Transverse colon (tissue), 4 donors: ENCODE measurements around the gene CBY1. TPM values are rescaled to one million over a fixed set of nuclear protein-coding genes. Genes with fewer than 3 reads are reported as not detected.

Experiments
- DNase-seq: peaks from one replicate; pipeline ENCODE4 v3.0.0-alpha.2; 2019
- H3K27ac ChIP-seq, 4 donors: fragments of 200-600 bp; sonication (generic); 2 replicates each; pipeline ENCODE4 v1.5.1; 2016 to 2018; ENCODE audit warnings: inconsistent platforms in 4 of 4
- H3K27me3 ChIP-seq: fragments of 200-600 bp; sonication (generic); 2 replicates; pipeline ENCODE4 v1.5.1; 2017; ENCODE audit warnings: inconsistent platforms
- H3K36me3 ChIP-seq, 4 donors: fragments of 200-600 bp; sonication (generic); 2 replicates each; pipeline ENCODE4 v1.5.1; 2017 to 2019; ENCODE audit warnings: inconsistent platforms in 4 of 4
- H3K4me1 ChIP-seq, 4 donors: fragments of 200-600 bp; sonication (generic); 2 replicates each; pipeline ENCODE4 v1.5.1; 2017 to 2020; ENCODE audit warnings: inconsistent platforms in 4 of 4
- H3K4me3 ChIP-seq, 4 donors: fragments of 200-600 bp; sonication (generic); 1 replicate in 1 of 4; 2 replicates in 3 of 4; pipeline versions ENCODE4 v1.5.1 to v1.6.1; 2017 to 2019; ENCODE audit warnings: inconsistent platforms in 4 of 4
- H3K9me3 ChIP-seq, 2 donors: fragments of 200-600 bp; sonication (generic); 2 replicates each; pipeline ENCODE4 v1.5.1; 2017 to 2019; ENCODE audit warnings: inconsistent platforms in 2 of 2
- CTCF ChIP-seq, 5 experiments: fragments of 200-600 bp in 3 of 5; fragments of 450-650 bp in 2 of 5; sonication (generic) in 3 of 5; IDR thresholded peaks; 1 replicate in 2 of 5; 2 replicates in 3 of 5; pipeline ENCODE4 v1.5.1; 2016 to 2017; ENCODE audit warnings: antibody characterized with exemption in 5 of 5, inconsistent platforms in 3 of 5, mild to moderate bottlenecking in 2 of 5, moderate library complexity in 1 of 5
- EP300 ChIP-seq: sonication (generic); formaldehyde crosslinking; IDR thresholded peaks from one replicate; pipeline ENCODE4 v1.6.1; 2017; ENCODE audit warnings: antibody characterized with exemption, low read depth
- POLR2A ChIP-seq: fragments of 450-650 bp; IDR thresholded peaks from one replicate; pipeline ENCODE4 v1.6.1; 2016; ENCODE audit warnings: antibody characterized with exemption, mild to moderate bottlenecking, moderate library complexity
- POLR2AphosphoS5 ChIP-seq, 3 donors: sonication (generic); formaldehyde crosslinking; IDR thresholded peaks; one replicate each; pipeline ENCODE4 v1.6.1; 2016; ENCODE audit warnings: antibody characterized with exemption in 3 of 3
- WGBS, 2 donors: methylation state at CpG; one replicate each; pipeline ENCODE4 v1.1.5; 2018; ENCODE audit warnings: low coverage in 1 of 2; 5-methylcytosine and 5-hydroxymethylcytosine counted together
- in situ Hi-C, 4 donors: fragments of 200-750 bp; cut with MboI; loops; one replicate each; pipeline versions ENCODE4 v1.15.0 to v1.15.1; 2017; ENCODE audit warnings: low sequenced_read_pairs in 3 of 4, low pct_ligation_motif_present in 1 of 4, low pct_unique_long_range_greater_than_20kb in 1 of 4
- intact Hi-C: fragments of 100-400 bp; cut with DNase I; formaldehyde crosslinking; loops from one replicate; pipeline ENCODE4 v1.15.1; 2023; ENCODE audit warnings: low total_unique reads
- total RNA-seq, 4 donors: library from RNA; depleted of rRNA; stranded (reverse); fragments of >200 nt; gene quantifications; one replicate each; pipeline ENCODE4 v1.1.0, GENCODE V29; 2016

Gene CBY1
- 10 to 100 TPM; 15.0 to 19.8 (median 18.9) TPM for total RNA-seq

- peaks cover 0 to 2% (median 0%) of the 10 kb centered on the region in 4 donors for H3K36me3 ChIP-seq
- in situ Hi-C loops, result no loop called here
- peak within 1 kb of the TSS; percentile 86 to 89 (median 88) for H3K27ac ChIP-seq
- H3K4me3 ChIP-seq, result peak within 1 kb of the TSS; percentile 64 to 89 (median 82)
- 0% methylated on average over 62 of the region's 66 CpGs; no CpG with 5 or more reads in 1 of the 2 donors for WGBS, 2 donors
- H3K9me3 ChIP-seq, result no peaks in the 10 kb centered on the region
- intact Hi-C loops, result no loop called here
- peaks cover 11 to 23% (median 15%) of the 10 kb centered on the region in 4 donors for H3K4me1 ChIP-seq
- no peaks in the 10 kb centered on the region for H3K27me3 ChIP-seq
- TF ChIP-seq CTCF (IDR thresholded peaks at IDR 0.05) (no peak), POLR2A (peak; percentile 77), EP300 (no peak), POLR2AphosphoS5 (IDR thresholded peaks at IDR 0.05) (peak; percentile 70 to 75 (median 73))
- peak; percentile 89 for DNase-seq
Observed at GRCh38 chr22:38656256-38657044, at the start of gene CBY1, which contains the start of gene FAM227A. TSS of gene CBY1 (plus strand) at chr22:38656638. CDS start at chr22:38668055, 11,417 bp downstream. TSS of gene FAM227A (minus strand) at chr22:38656392. CDS start at chr22:38650168, 6,224 bp downstream.

- H3K4me3 ChIP-seq, result no peak overlapping the region
- WGBS, 2 donors, result 94 to 100% methylated on average over 1 to 3 of the region's 3 CpGs
- no peak overlapping the region for H3K27ac ChIP-seq
- DNase-seq, result no peak
- H3K27me3 ChIP-seq, result no peaks in the 10 kb centered on the region
- intact Hi-C loops, result no loop called here
- H3K4me1 ChIP-seq, result no peaks in the 10 kb centered on the region
- TF ChIP-seq POLR2A (no peak), CTCF (IDR thresholded peaks at IDR 0.05) (no peak), EP300 (no peak), POLR2AphosphoS5 (IDR thresholded peaks at IDR 0.05) (no peak)
- H3K9me3 ChIP-seq, result no peaks in the 10 kb centered on the region
- in situ Hi-C loops, result no loop called here
- H3K36me3 ChIP-seq, result no peaks in the 10 kb centered on the region
Observed at GRCh38 chr22:38607680-38608079, 48.8 kb upstream of the CBY1 start.

- no peak overlapping the region for H3K27ac ChIP-seq
- H3K36me3 ChIP-seq, result no peaks in the 10 kb centered on the region
- in situ Hi-C loops, result no loop called here
- DNase-seq, result no peak
- no peaks in the 10 kb centered on the region for H3K27me3 ChIP-seq
- intact Hi-C loops, result no loop called here
- WGBS, 2 donors, result 88 to 93% methylated on average over 12 to 13 of the region's 13 CpGs
- H3K9me3 ChIP-seq, result no peaks in the 10 kb centered on the region
- no peak overlapping the region for H3K4me3 ChIP-seq
- H3K4me1 ChIP-seq, result no peaks in the 10 kb centered on the region
- TF ChIP-seq POLR2AphosphoS5 (IDR thresholded peaks at IDR 0.05) (no peak), EP300 (no peak), CTCF (IDR thresholded peaks at IDR 0.05) (no peak), POLR2A (no peak)
Observed at GRCh38 chr22:38608992-38609750, 47.3 kb upstream of the CBY1 start.

GRCh38 chr22:38610234-38610633 lies 46.2 kb upstream of the CBY1 start:
- 93 to 100% methylated on average over 1 to 5 of the region's 5 CpGs for WGBS, 2 donors
- TF ChIP-seq POLR2A (no peak), CTCF (IDR thresholded peaks at IDR 0.05) (no peak), EP300 (no peak), POLR2AphosphoS5 (IDR thresholded peaks at IDR 0.05) (no peak)
- Histone ChIP-seq H3K27ac (no peak overlapping the region), H3K4me1 (peaks cover 0 to 3% (median 0%) of the 10 kb centered on the region in 4 donors), H3K9me3 (no peaks in the 10 kb centered on the region), H3K27me3 (no peaks in the 10 kb centered on the region), H3K36me3 (no peaks in the 10 kb centered on the region), H3K4me3 (no peak overlapping the region)
- DNase-seq, result no peak
- intact Hi-C loops, result no loop called here
- in situ Hi-C loops, result no loop called here
